Astrocyte (in vitro differentiated cells and primary cell): ENCODE results near the gene GALNT6.

Source experiments
- CTCF ChIP-seq: IDR thresholded peaks from 2 replicates; pipeline ENCODE4 v1.5.1; 2011; ENCODE audit warnings: low read depth, mild to moderate bottlenecking, inconsistent platforms, low read length, moderate library complexity; ENCODE audit not compliant: insufficient read depth
- EZH2 ChIP-seq: IDR thresholded peaks from 2 replicates; pipeline ENCODE4 v1.6.1; 2012; ENCODE audit warnings: mild to moderate bottlenecking, low read length, inconsistent platforms; ENCODE audit not compliant: insufficient read depth

- TF ChIP-seq CTCF (no peak), EZH2 (no peak)
Observed at GRCh38 chr12:51330186-51330585, 61.0 kb downstream of the GALNT6 start.
